Inflammatory macrophage treated with lipopolysaccharide for 1 hour (primary cell): ENCODE measurements around the gene TRIM46.
A peak's percentile ranks its signal among the peaks of the same experiment; 100 is the strongest.

Experiments
- DNase-seq, 2 donors: peaks; one replicate each; pipeline ENCODE4 v3.0.0-alpha.2; 2020 to 2022

Gene TRIM46

GRCh38 chr1:155174324-155175280 lies 953 bp downstream of the TRIM46 start:
- no peak for DNase-seq

GRCh38 chr1:155175281-155175926 lies 1.8 kb downstream of the TRIM46 start:
- DNase-seq, result no peak

- DNase-seq, result no peak
These were observed 2.3 kb downstream of the TRIM46 start for GRCh38 chr1:155175927-155176371.

DNA sequence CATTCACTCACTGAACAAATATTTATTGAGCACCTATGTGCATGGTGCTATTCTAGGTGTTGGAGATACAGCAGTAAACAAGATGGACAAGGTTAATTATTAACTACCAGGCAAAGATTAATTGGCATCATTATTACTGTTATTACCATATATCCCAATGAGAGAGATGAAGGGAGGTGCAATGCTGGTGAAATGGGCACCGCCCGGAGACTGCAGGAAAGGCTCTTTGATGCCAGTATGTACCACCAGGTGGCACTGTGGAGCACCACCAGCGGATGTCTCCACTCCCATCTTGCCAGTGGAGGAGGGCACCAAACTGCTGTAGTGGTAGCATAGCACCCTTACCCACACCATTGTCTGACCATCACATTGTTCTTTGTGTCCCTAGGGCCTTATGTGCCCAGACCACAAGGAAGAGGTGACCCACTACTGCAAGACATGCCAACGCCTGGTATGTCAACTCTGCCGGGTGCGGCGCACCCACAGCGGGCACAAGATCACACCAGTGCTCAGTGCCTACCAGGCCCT lies 3.0 kb downstream of the TRIM46 start:
- peak; percentile 57 to 95 for DNase-seq

- no peak for DNase-seq
These were observed 3.7 kb downstream of the TRIM46 start for GRCh38 chr1:155177192-155177917.

- no peak for DNase-seq
These were observed 4.3 kb downstream of the TRIM46 start for GRCh38 chr1:155177918-155178281.

DNA sequence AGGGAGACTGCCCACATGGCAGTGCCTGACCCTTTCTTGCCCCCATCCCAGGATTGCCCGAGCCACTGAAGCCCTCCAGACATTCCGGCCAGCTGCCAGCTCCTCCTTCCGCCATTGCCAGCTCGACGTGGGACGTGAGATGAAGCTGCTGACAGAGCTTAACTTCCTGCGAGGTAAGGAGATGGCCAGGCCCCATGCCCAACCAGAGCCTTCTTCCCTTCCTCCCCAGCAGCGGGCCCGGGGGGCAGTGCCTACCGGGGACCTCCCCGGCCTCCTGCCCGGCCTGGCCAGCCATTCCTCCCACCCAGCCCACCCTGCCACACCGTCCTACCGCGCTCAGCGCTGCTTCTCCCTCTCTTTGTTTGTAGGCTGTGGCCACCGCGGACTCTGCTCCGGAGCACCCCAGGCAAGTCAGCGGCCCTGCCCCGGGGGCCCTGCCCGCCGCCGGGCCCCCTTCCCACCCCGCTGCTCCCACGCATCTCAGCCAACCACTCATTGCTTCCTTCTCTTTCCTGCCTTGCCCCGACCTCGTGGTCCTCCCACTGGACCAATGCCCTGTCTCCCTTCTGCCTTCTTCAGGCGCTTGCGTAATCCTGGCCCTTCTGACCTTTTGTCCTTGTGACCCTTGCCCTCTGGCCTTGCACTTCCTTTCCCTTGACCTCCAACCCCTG lies 4.9 kb downstream of the TRIM46 start:
- DNase-seq, result peak; percentile 82 to 88

GRCh38 chr1:155179112-155180031 lies 5.7 kb downstream of the TRIM46 start:
- DNase-seq, result no peak

DNA sequence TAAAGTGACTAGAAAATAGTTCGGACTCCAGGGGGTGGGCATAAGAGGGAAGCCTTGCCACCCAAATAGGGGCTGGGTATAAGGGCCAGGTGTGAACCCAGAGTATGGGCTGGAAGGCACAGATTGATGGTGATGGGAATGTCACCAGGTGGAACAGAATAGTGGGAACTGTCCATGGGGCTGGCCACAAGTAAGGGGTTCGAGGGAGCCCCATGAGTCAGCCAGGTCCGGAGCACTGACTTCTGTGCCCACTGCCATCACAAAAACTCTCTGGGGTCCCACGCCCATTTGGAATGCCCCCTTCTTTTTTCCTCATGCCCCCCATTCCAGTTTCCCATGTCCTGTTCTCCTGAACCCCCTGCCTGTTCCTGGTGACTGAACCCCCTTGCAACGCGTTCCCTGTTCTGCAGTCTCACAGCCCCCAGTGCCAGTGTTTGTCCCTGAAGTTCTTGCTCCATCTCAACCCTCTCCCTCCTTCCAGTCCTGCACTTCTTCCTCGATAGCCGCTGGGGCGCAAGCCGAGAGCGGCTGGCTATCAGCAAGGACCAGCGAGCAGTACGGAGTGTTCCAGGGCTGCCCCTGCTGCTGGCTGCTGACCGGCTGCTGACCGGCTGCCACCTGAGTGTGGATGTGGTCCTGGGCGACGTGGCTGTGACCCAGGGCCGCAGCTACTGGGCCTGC lies 7.9 kb downstream of the TRIM46 start:
- no peak for DNase-seq

DNA sequence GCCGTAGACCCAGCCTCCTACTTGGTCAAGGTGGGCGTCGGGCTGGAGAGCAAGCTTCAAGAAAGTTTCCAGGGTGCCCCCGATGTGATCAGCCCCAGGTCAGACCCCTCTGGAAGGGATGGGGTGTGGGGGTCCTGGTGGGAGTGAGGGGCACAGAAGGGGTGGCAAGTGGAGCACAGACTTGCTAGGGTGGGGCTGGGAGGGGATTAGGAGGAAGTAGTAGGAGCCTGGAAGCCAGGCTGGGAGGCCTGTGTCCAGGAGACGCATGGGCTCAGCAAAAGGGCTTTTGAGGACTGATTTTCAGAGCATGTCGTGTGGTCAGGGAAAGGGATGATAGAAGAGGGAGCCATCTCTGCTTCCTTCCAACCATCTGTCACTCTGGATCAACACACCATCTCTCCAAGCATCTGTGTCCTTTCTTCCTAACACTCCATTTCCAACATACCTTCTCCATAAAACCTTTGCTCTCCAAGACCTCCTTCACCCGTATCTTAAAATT lies 8.5 kb downstream of the TRIM46 start:
- no peak for DNase-seq

DNA sequence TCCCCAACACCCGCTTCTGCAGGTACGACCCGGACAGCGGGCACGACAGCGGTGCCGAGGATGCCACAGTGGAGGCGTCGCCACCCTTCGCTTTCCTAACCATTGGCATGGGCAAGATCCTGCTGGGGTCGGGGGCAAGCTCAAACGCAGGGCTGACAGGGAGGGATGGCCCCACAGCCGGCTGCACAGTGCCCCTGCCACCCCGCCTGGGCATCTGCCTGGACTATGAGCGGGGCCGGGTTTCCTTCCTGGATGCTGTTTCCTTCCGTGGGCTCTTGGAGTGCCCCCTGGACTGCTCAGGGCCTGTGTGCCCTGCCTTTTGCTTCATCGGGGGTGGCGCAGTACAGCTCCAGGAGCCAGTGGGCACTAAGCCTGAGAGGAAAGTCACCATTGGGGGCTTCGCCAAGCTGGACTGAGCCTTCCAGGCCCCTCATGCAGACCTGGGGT lies 10.1 kb downstream of the TRIM46 start:
- DNase-seq, result no peak

GRCh38 chr1:155184351-155184811 lies 10.7 kb downstream of the TRIM46 start:
- DNase-seq, result no peak

DNA sequence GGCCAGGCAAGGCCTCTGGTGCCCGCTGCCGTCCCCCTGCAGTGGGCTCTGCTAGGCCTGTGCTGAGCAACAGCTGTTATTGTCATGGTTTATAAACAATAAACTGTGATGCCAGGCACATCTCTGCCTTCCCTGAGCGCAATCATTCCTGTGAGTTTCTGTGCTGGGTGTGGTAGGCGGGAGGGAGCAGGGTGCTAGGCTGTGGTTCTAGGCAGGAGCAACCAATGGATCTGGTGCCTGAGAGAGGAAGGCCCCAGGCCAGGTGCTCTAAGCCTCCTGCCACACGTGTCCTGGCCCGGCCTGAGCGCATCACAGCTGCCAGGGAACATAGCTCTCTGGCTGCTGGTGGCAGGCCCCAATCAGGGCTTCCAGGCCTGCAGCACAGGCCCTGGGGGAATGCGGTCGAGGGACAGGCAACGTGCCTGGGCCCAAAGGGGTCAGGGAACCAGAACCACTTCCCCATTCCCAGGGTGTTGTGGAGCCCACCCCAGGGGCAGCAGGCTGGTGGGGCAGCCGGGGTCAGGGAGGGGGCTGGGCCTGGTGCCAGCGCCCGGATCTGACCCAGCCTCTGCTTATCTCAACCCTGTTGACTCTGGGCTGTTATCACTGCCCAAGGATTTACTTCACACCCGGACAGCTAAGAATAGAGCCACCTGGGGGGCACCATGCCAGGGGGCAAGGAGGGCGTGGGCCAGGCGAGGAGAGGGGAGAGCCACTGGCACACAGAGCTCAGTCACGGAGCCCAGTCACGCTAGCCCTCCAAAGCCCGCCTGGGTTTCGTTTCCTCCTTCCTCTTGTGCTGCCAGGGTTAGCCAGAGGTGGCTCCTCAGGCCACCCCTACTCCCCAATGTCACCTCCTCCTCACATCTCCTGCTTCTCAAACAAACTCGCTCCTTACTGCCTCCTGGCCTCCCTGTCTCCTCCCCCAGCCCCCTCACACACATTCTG lies 11.5 kb downstream of the TRIM46 start:
- peak; percentile 59 to 82 for DNase-seq

DNA sequence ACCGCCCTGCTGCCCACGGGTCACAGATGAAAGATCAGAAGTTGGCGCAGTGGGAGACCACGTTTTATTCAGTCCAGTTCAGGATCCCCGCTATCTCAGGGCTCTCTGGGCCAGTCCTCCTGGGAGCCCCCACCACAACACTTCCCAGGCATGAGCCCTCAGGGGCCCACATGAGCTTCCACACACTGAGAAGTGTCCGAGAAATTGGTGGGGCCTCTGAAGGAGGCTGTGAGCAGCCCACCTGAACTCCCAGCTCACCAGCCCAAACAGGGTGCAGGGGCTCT lies 12.1 kb downstream of the TRIM46 start:
- no peak for DNase-seq

DNA sequence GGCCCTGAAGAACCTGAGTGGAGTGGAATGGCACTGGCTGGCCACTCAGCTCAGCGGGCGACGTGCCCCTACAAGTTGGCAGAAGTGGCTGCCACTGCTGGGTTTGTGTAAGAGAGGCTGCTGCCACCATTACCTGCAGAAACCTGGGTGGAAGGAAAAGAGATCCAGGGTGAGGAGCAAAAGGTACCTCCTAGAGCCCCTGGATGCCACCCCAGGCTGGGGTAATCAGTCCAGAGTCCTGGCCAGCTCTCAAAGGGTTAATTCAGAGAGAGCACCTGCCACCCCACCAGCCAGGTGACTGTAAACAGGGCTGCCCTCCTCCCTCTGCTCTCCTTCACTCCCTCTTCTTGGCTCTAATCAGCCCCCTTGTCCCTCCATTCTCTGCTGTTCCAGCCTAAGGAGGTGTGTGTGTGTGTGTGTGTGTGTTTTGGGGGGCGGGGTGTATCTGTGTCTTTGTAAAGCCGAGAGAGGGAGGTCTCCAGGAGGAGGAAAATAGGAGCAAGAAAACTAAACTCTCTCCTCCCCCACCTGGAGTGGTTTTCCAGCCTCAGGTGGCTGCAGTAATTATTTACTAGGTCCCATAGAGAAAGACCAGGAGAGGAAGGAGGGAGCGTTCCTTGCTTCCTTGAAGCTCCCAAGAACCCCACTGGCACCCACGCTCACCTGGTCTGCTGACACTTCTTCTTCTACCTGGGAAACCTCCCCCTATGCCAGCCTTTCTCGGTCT lies 12.6 kb downstream of the TRIM46 start:
- no peak for DNase-seq

GRCh38 chr1:155186794-155187455 lies 13.3 kb downstream of the TRIM46 start:
- no peak for DNase-seq

DNA sequence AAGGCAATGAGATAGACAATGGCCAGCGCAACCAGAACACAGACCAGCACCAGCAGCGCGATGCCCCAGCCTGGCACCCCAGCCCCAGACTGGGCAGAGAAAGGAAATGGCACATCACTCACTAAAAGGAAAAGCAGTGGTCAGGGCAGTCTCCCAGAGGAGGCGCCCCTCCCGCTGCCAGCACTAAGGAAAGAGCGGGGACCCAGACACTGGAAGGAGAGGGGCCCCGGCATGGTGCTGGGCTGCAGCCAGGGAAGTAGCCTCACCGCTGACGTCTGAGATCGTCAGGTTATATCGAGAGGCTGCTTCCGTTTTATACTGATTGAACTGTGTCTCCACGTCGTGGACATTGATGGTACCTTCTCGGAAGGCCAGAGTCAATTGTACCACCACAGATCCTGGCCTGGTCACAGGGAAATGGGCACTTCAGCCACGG lies 13.8 kb downstream of the TRIM46 start:
- no peak for DNase-seq

DNA sequence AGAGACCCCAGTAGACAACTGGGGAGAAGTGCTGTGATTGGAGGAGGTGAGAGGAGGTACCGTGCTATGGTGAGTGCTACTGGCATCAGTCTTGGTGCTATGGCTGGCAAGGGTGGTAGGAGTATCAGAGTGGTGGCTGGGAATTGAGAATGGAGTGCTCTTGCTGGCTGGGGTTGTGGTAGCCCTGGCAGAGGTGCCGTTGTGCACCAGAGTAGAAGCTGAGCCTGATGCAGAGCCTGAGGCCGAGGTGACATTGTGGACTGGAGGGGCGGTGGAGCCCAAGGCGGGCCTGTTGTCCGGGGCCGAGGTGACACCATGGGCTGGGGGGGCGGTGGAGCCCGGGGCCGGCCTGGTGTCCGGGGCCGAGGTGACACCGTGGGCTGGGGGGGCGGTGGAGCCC lies 14.6 kb downstream of the TRIM46 start:
- DNase-seq, result no peak
